HG03469 (cell line): ENCODE measurements around the gene ST14.

Source experiments
- ATAC-seq: cut with Tn5 transposase; IDR thresholded peaks from one replicate; pipeline ENCODE4 v1.9.1; 2021; ENCODE audit warnings: mild to moderate bottlenecking, moderate library complexity, moderate number of reproducible peaks; ENCODE audit not compliant: unreplicated experiment

The ST14 gene

GRCh38 chr11:130159657-130160497 lies at the start of gene ST14:
Gene ST14, plus strand, starts transcription at chr11:130159782. Its CDS starts 198 bp downstream, at chr11:130159980.
- ATAC-seq: no peak

- ATAC-seq: no peak
These were observed 49.1 kb upstream of the ST14 start for GRCh38 chr11:130110339-130111108.

GRCh38 chr11:130112071-130112830 lies 47.3 kb upstream of the ST14 start:
- no peak for ATAC-seq

GRCh38 chr11:130114281-130114680 lies 45.3 kb upstream of the ST14 start:
- ATAC-seq: no peak

- ATAC-seq: no peak
These were observed 44.9 kb upstream of the ST14 start for GRCh38 chr11:130114726-130115125.

- ATAC-seq: no peak
These were observed 44.4 kb upstream of the ST14 start for GRCh38 chr11:130115218-130115617.

GRCh38 chr11:130118165-130118564 lies 41.4 kb upstream of the ST14 start:
- ATAC-seq: peak; percentile 89

GRCh38 chr11:130118636-130119387 lies 40.8 kb upstream of the ST14 start:
- peak; percentile 40 for ATAC-seq

GRCh38 chr11:130120045-130120444 lies 39.5 kb upstream of the ST14 start:
- no peak for ATAC-seq

GRCh38 chr11:130121445-130121978 lies 38.1 kb upstream of the ST14 start:
- no peak for ATAC-seq

GRCh38 chr11:130122141-130122575 lies 37.4 kb upstream of the ST14 start:
- no peak for ATAC-seq

GRCh38 chr11:130123414-130124040 lies 36.1 kb upstream of the ST14 start:
- no peak for ATAC-seq

GRCh38 chr11:130124096-130124495 lies 35.5 kb upstream of the ST14 start:
- ATAC-seq: no peak

GRCh38 chr11:130125638-130126037 lies 33.9 kb upstream of the ST14 start:
- no peak for ATAC-seq

GRCh38 chr11:130126516-130126915 lies 33.1 kb upstream of the ST14 start:
- no peak for ATAC-seq

- ATAC-seq: no peak
These were observed 32.1 kb upstream of the ST14 start for GRCh38 chr11:130127509-130127908.

- no peak for ATAC-seq
These were observed 31.0 kb upstream of the ST14 start for GRCh38 chr11:130128626-130129025.

- ATAC-seq: no peak
These were observed 29.7 kb upstream of the ST14 start for GRCh38 chr11:130129922-130130321.

- peak; percentile 86 for ATAC-seq
These were observed 27.4 kb upstream of the ST14 start for GRCh38 chr11:130131961-130132850.
